ENCODE results near the gene IL4R.

IL4R gene

GRCh38 chr16:27350006-27350405, 36.2 kb downstream of the IL4R start:
- no peak for DNase-seq (ENCODE audit: low spot score)
- Histone ChIP-seq H2BK120ac (ENCODE audit: low read depth, low read length) (no peak overlapping the region), H3K4me2 (ENCODE audit: insufficient read depth, low read length, poor library complexity, severe bottlenecking) (no peak overlapping the region), H3K4me3 (ENCODE audit: low read length in 2 of 2) (no peak overlapping the region), H3K27ac (replicated peaks; ENCODE audit: low read length) (no peak overlapping the region), H3K36me3 (replicated peaks in 1 of 2; ENCODE audit: control insufficient read depth in 2 of 2, insufficient read depth in 2 of 2, low read length in 2 of 2) (peaks cover 0 to 20% of the 10 kb centered on the region in 2 donors), H3K27me3 (ENCODE audit: control insufficient read depth in 3 of 3, insufficient read depth in 3 of 3, low read depth in 1 of 3, low read length in 3 of 3) (no peaks in the 10 kb centered on the region), H4K8ac (ENCODE audit: low read depth, low read length) (no peak overlapping the region), H2BK12ac (ENCODE audit: low read length) (no peak overlapping the region), H2BK5ac (ENCODE audit: low read length) (no peak overlapping the region), H2BK15ac (ENCODE audit: low read length) (no peak overlapping the region), H3K4ac (ENCODE audit: low read length) (no peak overlapping the region), H2AFZ (ENCODE audit: low read length) (no peak overlapping the region), H4K91ac (ENCODE audit: low read depth, low read length, poor library complexity) (no peak overlapping the region), H3K23ac (ENCODE audit: low read depth, low read length, poor library complexity) (no peak overlapping the region), H3K14ac (ENCODE audit: low read length) (no peak overlapping the region), H3K4me1 (ENCODE audit: control insufficient read depth in 2 of 2, insufficient read depth in 1 of 2, low read depth in 1 of 2, low read length in 2 of 2) (peaks cover 0 to 6% of the 10 kb centered on the region in 2 donors), H3K79me1 (ENCODE audit: low read depth, low read length) (no peaks in the 10 kb centered on the region), H3K18ac (ENCODE audit: low read length) (no peak overlapping the region), H3K9ac (ENCODE audit: low read depth, low read length, poor library complexity) (no peak overlapping the region), H2AK5ac (ENCODE audit: low read depth, low read length) (no peak overlapping the region), H3K9me3 (replicated peaks in 1 of 2; ENCODE audit: control insufficient read depth in 2 of 2, insufficient read depth in 1 of 2, low read depth in 1 of 2, low read length in 2 of 2) (peaks cover 0 to 2% of the 10 kb centered on the region in 2 donors)
- WGBS, 2 donors (ENCODE audit: extremely low coverage in 2 of 2, insufficient read length in 2 of 2, insufficient replicate concordance in 1 of 2): no CpG with 5 or more reads among the region's 3 CpGs

DNA sequence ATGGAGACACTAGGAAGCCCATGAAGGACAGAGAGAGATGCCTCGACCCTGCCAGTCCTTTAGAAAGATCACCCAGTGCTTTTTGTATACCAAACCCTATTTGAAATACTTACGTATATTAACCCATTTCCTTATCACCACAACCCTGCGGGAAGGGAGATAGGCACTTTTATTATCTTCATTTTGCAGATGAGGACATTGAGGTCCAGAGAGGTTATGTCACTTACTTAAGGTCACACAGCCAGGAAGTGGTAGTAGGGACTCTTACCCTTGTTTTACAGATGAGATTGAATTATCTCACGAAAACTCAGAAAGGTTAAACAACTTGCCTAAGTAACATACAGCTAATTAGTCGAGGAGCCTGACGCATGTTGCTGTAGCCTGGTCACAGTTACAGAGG, 38.2 kb downstream of the IL4R start:
- Histone ChIP-seq H3K14ac (ENCODE audit: low read length) (no peak overlapping the region), H3K18ac (ENCODE audit: low read length) (no peak overlapping the region), H3K9me3 (replicated peaks in 1 of 2; ENCODE audit: control insufficient read depth in 2 of 2, insufficient read depth in 1 of 2, low read depth in 1 of 2, low read length in 2 of 2) (peaks cover 0 to 2% of the 10 kb centered on the region in 2 donors), H3K27ac (replicated peaks; ENCODE audit: low read length) (no peak overlapping the region), H4K8ac (ENCODE audit: low read depth, low read length) (no peak overlapping the region), H2AK5ac (ENCODE audit: low read depth, low read length) (no peak overlapping the region), H2BK12ac (ENCODE audit: low read length) (no peak overlapping the region), H3K4me2 (ENCODE audit: insufficient read depth, low read length, poor library complexity, severe bottlenecking) (no peak overlapping the region), H2AFZ (ENCODE audit: low read length) (no peak overlapping the region), H3K23ac (ENCODE audit: low read depth, low read length, poor library complexity) (no peak overlapping the region), H3K36me3 (replicated peaks in 1 of 2; ENCODE audit: control insufficient read depth in 2 of 2, insufficient read depth in 2 of 2, low read length in 2 of 2) (peaks cover 0 to 20% of the 10 kb centered on the region in 2 donors), H3K27me3 (ENCODE audit: control insufficient read depth in 3 of 3, insufficient read depth in 3 of 3, low read depth in 1 of 3, low read length in 3 of 3) (no peaks in the 10 kb centered on the region), H3K9ac (ENCODE audit: low read depth, low read length, poor library complexity) (no peak overlapping the region), H2BK15ac (ENCODE audit: low read length) (no peak overlapping the region), H4K91ac (ENCODE audit: low read depth, low read length, poor library complexity) (no peak overlapping the region), H3K4ac (ENCODE audit: low read length) (no peak overlapping the region), H3K4me1 (ENCODE audit: control insufficient read depth in 2 of 2, insufficient read depth in 1 of 2, low read depth in 1 of 2, low read length in 2 of 2) (peaks cover 0 to 1% of the 10 kb centered on the region in 2 donors), H3K4me3 (ENCODE audit: low read length in 2 of 2) (no peak overlapping the region), H3K79me1 (ENCODE audit: low read depth, low read length) (no peaks in the 10 kb centered on the region), H2BK120ac (ENCODE audit: low read depth, low read length) (no peak overlapping the region), H2BK5ac (ENCODE audit: low read length) (no peak overlapping the region)
- no peak for DNase-seq (ENCODE audit: low spot score)
- no CpG with 5 or more reads among the region's 6 CpGs for WGBS, 2 donors (ENCODE audit: extremely low coverage in 2 of 2, insufficient read length in 2 of 2, insufficient replicate concordance in 1 of 2)

- no peak overlapping the region for H3K18ac ChIP-seq (ENCODE audit: low read length)
- no peak overlapping the region for H2BK12ac ChIP-seq (ENCODE audit: low read length)
- WGBS, 2 donors (ENCODE audit: extremely low coverage in 2 of 2, insufficient read length in 2 of 2, insufficient replicate concordance in 1 of 2): no CpG with 5 or more reads among the region's 4 CpGs
- no peak overlapping the region for H3K14ac ChIP-seq (ENCODE audit: low read length)
- no peaks in the 10 kb centered on the region for H3K79me1 ChIP-seq (ENCODE audit: low read depth, low read length)
- no peak overlapping the region for H3K27ac ChIP-seq (replicated peaks; ENCODE audit: low read length)
- H4K91ac ChIP-seq (ENCODE audit: low read depth, low read length, poor library complexity): no peak overlapping the region
- DNase-seq (ENCODE audit: low spot score): no peak
- no peak overlapping the region for H2BK120ac ChIP-seq (ENCODE audit: low read depth, low read length)
- H3K4me1 ChIP-seq (ENCODE audit: control insufficient read depth in 2 of 2, insufficient read depth in 1 of 2, low read depth in 1 of 2, low read length in 2 of 2): peaks cover 0 to 1% of the 10 kb centered on the region in 2 donors
- peaks cover 0 to 2% of the 10 kb centered on the region in 2 donors for H3K9me3 ChIP-seq (replicated peaks in 1 of 2; ENCODE audit: control insufficient read depth in 2 of 2, insufficient read depth in 1 of 2, low read depth in 1 of 2, low read length in 2 of 2)
- no peak overlapping the region for H3K4me2 ChIP-seq (ENCODE audit: insufficient read depth, low read length, poor library complexity, severe bottlenecking)
- no peak overlapping the region for H2AK5ac ChIP-seq (ENCODE audit: low read depth, low read length)
- H3K4ac ChIP-seq (ENCODE audit: low read length): no peak overlapping the region
- H2BK5ac ChIP-seq (ENCODE audit: low read length): no peak overlapping the region
- H3K27me3 ChIP-seq (ENCODE audit: control insufficient read depth in 3 of 3, insufficient read depth in 3 of 3, low read depth in 1 of 3, low read length in 3 of 3): no peaks in the 10 kb centered on the region
- H3K23ac ChIP-seq (ENCODE audit: low read depth, low read length, poor library complexity): no peak overlapping the region
- no peak overlapping the region for H4K8ac ChIP-seq (ENCODE audit: low read depth, low read length)
- peaks cover 0 to 20% of the 10 kb centered on the region in 2 donors for H3K36me3 ChIP-seq (replicated peaks in 1 of 2; ENCODE audit: control insufficient read depth in 2 of 2, insufficient read depth in 2 of 2, low read length in 2 of 2)
- H2BK15ac ChIP-seq (ENCODE audit: low read length): no peak overlapping the region
- no peak overlapping the region for H3K9ac ChIP-seq (ENCODE audit: low read depth, low read length, poor library complexity)
- H3K4me3 ChIP-seq (ENCODE audit: low read length in 2 of 2): no peak overlapping the region
- H2AFZ ChIP-seq (ENCODE audit: low read length): peak overlapping the region; percentile 33
Observed at GRCh38 chr16:27353853-27354252, 40.1 kb downstream of the IL4R start.

- Histone ChIP-seq H4K8ac (ENCODE audit: low read depth, low read length) (no peak overlapping the region), H3K23ac (ENCODE audit: low read depth, low read length, poor library complexity) (no peak overlapping the region), H3K4ac (ENCODE audit: low read length) (no peak overlapping the region), H2BK12ac (ENCODE audit: low read length) (no peak overlapping the region), H3K79me1 (ENCODE audit: low read depth, low read length) (no peaks in the 10 kb centered on the region), H3K27me3 (ENCODE audit: control insufficient read depth in 3 of 3, insufficient read depth in 3 of 3, low read depth in 1 of 3, low read length in 3 of 3) (no peaks in the 10 kb centered on the region), H3K4me1 (ENCODE audit: control insufficient read depth in 2 of 2, insufficient read depth in 1 of 2, low read depth in 1 of 2, low read length in 2 of 2) (no peaks in the 10 kb centered on the region), H2BK120ac (ENCODE audit: low read depth, low read length) (no peak overlapping the region), H3K36me3 (replicated peaks in 1 of 2; ENCODE audit: control insufficient read depth in 2 of 2, insufficient read depth in 2 of 2, low read length in 2 of 2) (peaks cover 0 to 20% of the 10 kb centered on the region in 2 donors), H2BK5ac (ENCODE audit: low read length) (no peak overlapping the region), H3K27ac (replicated peaks; ENCODE audit: low read length) (no peak overlapping the region), H2AFZ (ENCODE audit: low read length) (no peak overlapping the region), H2AK5ac (ENCODE audit: low read depth, low read length) (no peak overlapping the region), H3K9ac (ENCODE audit: low read depth, low read length, poor library complexity) (no peak overlapping the region), H4K91ac (ENCODE audit: low read depth, low read length, poor library complexity) (no peak overlapping the region), H3K4me3 (ENCODE audit: low read length in 2 of 2) (peak overlapping the region in 1 of 2 donors; percentile 34), H3K9me3 (replicated peaks in 1 of 2; ENCODE audit: control insufficient read depth in 2 of 2, insufficient read depth in 1 of 2, low read depth in 1 of 2, low read length in 2 of 2) (peaks cover 0 to 2% of the 10 kb centered on the region in 2 donors), H2BK15ac (ENCODE audit: low read length) (no peak overlapping the region), H3K18ac (ENCODE audit: low read length) (no peak overlapping the region), H3K4me2 (ENCODE audit: insufficient read depth, low read length, poor library complexity, severe bottlenecking) (no peak overlapping the region), H3K14ac (ENCODE audit: low read length) (no peak overlapping the region)
- WGBS, 2 donors (ENCODE audit: extremely low coverage in 2 of 2, insufficient read length in 2 of 2, insufficient replicate concordance in 1 of 2): no CpG with 5 or more reads among the region's 12 CpGs
- DNase-seq (ENCODE audit: low spot score): no peak
Observed at GRCh38 chr16:27355610-27356009, 41.8 kb downstream of the IL4R start.
